HepG2 (cell line): Measurements from ENCODE around the gene CDK2AP2. TPM values are rescaled to one million over a fixed set of nuclear protein-coding genes. Genes with fewer than 3 reads are reported as not detected.

Source experiments
- ATF4 ChIP-seq, 2 experiments: fragments of 450-650 bp in 1 of 2; sonication (generic) in 1 of 2; formaldehyde crosslinking; IDR thresholded peaks; 2 replicates each; pipeline versions ENCODE4 v1.5.0 to v1.8.0; 2020 to 2022; ENCODE audit warnings: mild to moderate bottlenecking in 1 of 2, missing genetic modification reagents in 1 of 2
- ATF6 ChIP-seq: sonication (generic); formaldehyde crosslinking; conservative IDR thresholded peaks from 2 replicates; pipeline ENCODE4 v1.4.0; 2020; ENCODE audit warnings: missing genetic modification reagents
- CEBPG ChIP-seq: IDR thresholded peaks from 2 replicates; pipeline ENCODE4 v1.6.1; 2016
- CHD2 ChIP-seq: IDR thresholded peaks from 2 replicates; pipeline ENCODE4 v1.6.1; 2011; ENCODE audit warnings: low read depth, low read length, improper control_type of control experiment
- CREBL2 ChIP-seq: sonication (generic); formaldehyde crosslinking; IDR thresholded peaks from 2 replicates; pipeline ENCODE4 v1.8.1; 2023; ENCODE audit warnings: missing genetic modification reagents, mild to moderate bottlenecking, borderline replicate concordance
- DPF2 ChIP-seq: sonication (generic); formaldehyde crosslinking; IDR thresholded peaks from 2 replicates; pipeline ENCODE4 v1.4.0; 2020; ENCODE audit warnings: mild to moderate bottlenecking, low read depth, missing genetic modification reagents, borderline replicate concordance
- GTF3A ChIP-seq: sonication (generic); formaldehyde crosslinking; conservative IDR thresholded peaks from 2 replicates; pipeline ENCODE4 v1.4.0; 2020; ENCODE audit warnings: mild to moderate bottlenecking, missing genetic modification reagents
- KDM5B ChIP-seq: sonication (generic); formaldehyde crosslinking; IDR thresholded peaks from 2 replicates; pipeline ENCODE4 v1.4.0; 2020; ENCODE audit warnings: missing genetic modification reagents, mild to moderate bottlenecking, borderline replicate concordance
- MED8 ChIP-seq: sonication (generic); formaldehyde crosslinking; IDR thresholded peaks from 2 replicates; pipeline ENCODE4 v1.8.1; 2023; ENCODE audit warnings: mild to moderate bottlenecking, missing genetic modification reagents; ENCODE audit not compliant: insufficient replicate concordance
- PHF20 ChIP-seq: sonication (generic); formaldehyde crosslinking; IDR thresholded peaks from 2 replicates; pipeline ENCODE4 v1.5.0; 2020; ENCODE audit warnings: mild to moderate bottlenecking, missing genetic modification reagents
- POLR2A ChIP-seq, 2 experiments: IDR thresholded peaks; 2 replicates each; pipeline ENCODE4 v1.6.1; 2011; ENCODE audit warnings: low read depth in 2 of 2, low read length in 2 of 2, mild to moderate bottlenecking in 1 of 2, moderate library complexity in 1 of 2; ENCODE audit not compliant: insufficient read depth in 1 of 2
- RFXAP ChIP-seq: sonication (generic); formaldehyde crosslinking; IDR thresholded peaks from 2 replicates; pipeline ENCODE4 v1.4.0; 2020; ENCODE audit warnings: missing genetic modification reagents, borderline replicate concordance
- SMARCE1 ChIP-seq: fragments of 450-650 bp; IDR thresholded peaks from 2 replicates; pipeline ENCODE4 v1.6.1; 2017; ENCODE audit warnings: borderline replicate concordance
- SPEN ChIP-seq: sonication (generic); formaldehyde crosslinking; IDR thresholded peaks from 2 replicates; pipeline ENCODE4 v1.5.1; 2020; ENCODE audit warnings: low read depth, mild to moderate bottlenecking, missing genetic modification reagents
- TBX2 ChIP-seq: sonication (generic); formaldehyde crosslinking; IDR thresholded peaks from 2 replicates; pipeline ENCODE4 v1.5.0; 2020; ENCODE audit warnings: missing genetic modification reagents, mild to moderate bottlenecking, borderline replicate concordance
- TCF7 ChIP-seq: sonication (generic); IDR thresholded peaks from 2 replicates; pipeline ENCODE4 v1.6.1; 2016; ENCODE audit warnings: antibody characterized with exemption, low read depth
- TEAD3 ChIP-seq: optimal IDR thresholded peaks from 2 replicates; pipeline ENCODE3; 2016; ENCODE audit warnings: borderline replicate concordance
- ZBTB21 ChIP-seq: sonication (generic); formaldehyde crosslinking; IDR thresholded peaks from 2 replicates; pipeline ENCODE4 v1.4.0; 2020; ENCODE audit warnings: missing genetic modification reagents
- ZFP36 ChIP-seq: fragments of 150-350 bp; IDR thresholded peaks from 2 replicates; pipeline ENCODE4 v1.6.1; 2018; ENCODE audit warnings: borderline replicate concordance, low read length, low read depth; ENCODE audit not compliant: partially characterized antibody
- ZFP37 ChIP-seq: sonication (generic); formaldehyde crosslinking; IDR thresholded peaks from 2 replicates; pipeline ENCODE4 v1.4.0; 2020; ENCODE audit warnings: missing genetic modification reagents, borderline replicate concordance
- ZMYM2 ChIP-seq: sonication (generic); formaldehyde crosslinking; IDR thresholded peaks from 2 replicates; pipeline ENCODE4 v1.8.0; 2022; ENCODE audit warnings: mild to moderate bottlenecking, missing genetic modification reagents
- ZMYM3 ChIP-seq: sonication (generic); formaldehyde crosslinking; IDR thresholded peaks from 2 replicates; pipeline ENCODE4 v1.5.1; 2020; ENCODE audit warnings: mild to moderate bottlenecking, missing genetic modification reagents
- ZNF12 ChIP-seq: sonication (generic); formaldehyde crosslinking; IDR thresholded peaks from 2 replicates; pipeline ENCODE4 v1.5.0; 2020; ENCODE audit warnings: missing genetic modification reagents
- ZNF709 ChIP-seq: sonication (generic); formaldehyde crosslinking; IDR thresholded peaks from 2 replicates; pipeline ENCODE4 v1.5.0; 2020; ENCODE audit warnings: mild to moderate bottlenecking, missing genetic modification reagents
- ZNF740 ChIP-seq: sonication (generic); formaldehyde crosslinking; IDR thresholded peaks from 2 replicates; pipeline ENCODE4 v1.4.0; 2020; ENCODE audit warnings: missing genetic modification reagents
- ZNF775 ChIP-seq: sonication (generic); formaldehyde crosslinking; IDR thresholded peaks from 2 replicates; pipeline ENCODE4 v1.4.0; 2020; ENCODE audit warnings: missing genetic modification reagents, mild to moderate bottlenecking, moderate library complexity, borderline replicate concordance
- polyA plus RNA-seq, 8 experiments: library from polyadenylated mRNA; depleted of rRNA in 3 of 8; stranded (reverse) in 7 of 8; unstranded in 1 of 8; fragments of >200 nt; fragmentation: Illumina TruSeq in 4 of 8; extraction: Trizol in 4 of 8; gene quantifications; 2 replicates each; pipeline versions ENCODE4 v1.2.1 to v1.2.3, GENCODE V29; 2011 to 2016; ENCODE audit warnings: low read depth in 4 of 8, missing spikeins in 1 of 8, mixed read lengths in 1 of 8; ENCODE audit not compliant: insufficient read depth in 1 of 8
- total RNA-seq, 5 experiments: library from RNA; depleted of rRNA; stranded (reverse); fragments of >200 nt; fragmentation: Illumina TruSeq; extraction: Trizol; gene quantifications; 2 replicates each; pipeline ENCODE4 v1.2.3, GENCODE V29; 2016; ENCODE audit warnings: low read depth in 1 of 5
- TF ChIP-seq, protein P1 (sequence below): sonication (generic); formaldehyde crosslinking; IDR thresholded peaks from 2 replicates; pipeline ENCODE4 v1.9.0; 2021; ENCODE audit warnings: missing genetic modification reagents, mild to moderate bottlenecking, borderline replicate concordance

Gene CDK2AP2
- total and polyA plus RNA-seq, 2 of the 13 experiments (the other 11 are each of a cell fraction or from before 2014, with no cell fraction given) = 15.0 to 23.2 TPM

DNA sequence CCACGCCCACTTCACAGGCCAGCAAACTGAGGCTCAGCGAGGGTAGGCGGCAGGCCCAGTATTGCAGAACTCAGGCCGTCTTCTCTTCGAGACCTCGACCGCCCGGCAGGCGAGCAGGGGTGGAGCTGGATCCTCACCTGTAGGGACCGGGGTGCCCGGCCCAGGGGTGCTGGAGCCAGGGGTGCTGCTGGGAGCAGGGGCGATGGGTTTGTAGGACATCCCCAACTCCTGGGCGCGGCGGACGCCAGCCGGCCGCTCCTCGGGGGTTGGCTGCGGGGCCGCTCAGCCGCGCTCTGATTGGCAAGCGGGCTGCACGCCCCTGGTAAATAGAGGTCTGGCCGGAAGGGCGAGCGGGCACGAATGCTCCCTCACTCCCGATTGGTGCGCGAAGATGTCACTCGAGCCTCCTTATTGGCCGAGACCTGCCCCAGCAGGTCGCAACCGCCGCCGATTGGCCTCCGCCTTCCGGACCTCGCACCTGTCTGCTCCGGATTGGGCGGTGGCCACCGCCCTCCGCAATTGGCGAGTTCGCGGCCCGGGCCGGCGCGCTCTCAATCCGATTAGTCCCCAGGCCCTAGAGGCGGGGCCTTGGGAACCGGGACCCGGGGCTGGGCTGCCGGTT, at the start of gene CDK2AP2 (continued):
- no peak for TF ChIP-seq ZNF740
- TF ChIP-seq CREBL2 (CRISPR knock-in tag) = no peak
- no peak for TF ChIP-seq TCF7
- TF ChIP-seq CHD2 = peak; percentile 27; the same call in 1 of the 2 replicates
- peak; percentile 70 for TF ChIP-seq TBX2 (CRISPR knock-in tag)
- no peak for TF ChIP-seq ZFP37
- TF ChIP-seq ATF4 (CRISPR knock-in tag; IDR thresholded peaks at IDR 0.05) = no peak
- TF ChIP-seq KDM5B (CRISPR knock-in tag) = peak; percentile 70; the same call in 1 of the 2 replicates
- peak; percentile 83; the same call in 1 of the 2 replicates for TF ChIP-seq ZMYM2
- no peak for TF ChIP-seq ZNF775 (CRISPR knock-in tag)
- no peak for TF ChIP-seq SMARCE1
- peak; percentile 70 for TF ChIP-seq PHF20 (CRISPR knock-in tag)
- no peak; a peak in 1 of 4 replicates for TF ChIP-seq POLR2A (IDR thresholded peaks at IDR 0.05; ENCODE audit: insufficient read depth in 1 of 2, low read depth in 2 of 2, low read length in 2 of 2)
- no peak for TF ChIP-seq ZNF12
- no peak for TF ChIP-seq ZFP36
- peak; percentile 67 for TF ChIP-seq MED8
- peak; percentile 100 for TF ChIP-seq ZMYM3 (CRISPR knock-in tag)
- peak; percentile 78; the same call in 1 of the 2 replicates for TF ChIP-seq ZNF709 (CRISPR knock-in tag)
- no peak for TF ChIP-seq ATF6 (CRISPR knock-in tag)
- TF ChIP-seq DPF2 = no peak
- peak; percentile 65 for TF ChIP-seq RFXAP (CRISPR knock-in tag)
- TF ChIP-seq CEBPG (CRISPR knock-in tag) = no peak
- TF ChIP-seq GTF3A (CRISPR knock-in tag) = no peak
- no peak; the same call in 1 of the 2 replicates for TF ChIP-seq SPEN
- TF ChIP-seq, protein P1, sequence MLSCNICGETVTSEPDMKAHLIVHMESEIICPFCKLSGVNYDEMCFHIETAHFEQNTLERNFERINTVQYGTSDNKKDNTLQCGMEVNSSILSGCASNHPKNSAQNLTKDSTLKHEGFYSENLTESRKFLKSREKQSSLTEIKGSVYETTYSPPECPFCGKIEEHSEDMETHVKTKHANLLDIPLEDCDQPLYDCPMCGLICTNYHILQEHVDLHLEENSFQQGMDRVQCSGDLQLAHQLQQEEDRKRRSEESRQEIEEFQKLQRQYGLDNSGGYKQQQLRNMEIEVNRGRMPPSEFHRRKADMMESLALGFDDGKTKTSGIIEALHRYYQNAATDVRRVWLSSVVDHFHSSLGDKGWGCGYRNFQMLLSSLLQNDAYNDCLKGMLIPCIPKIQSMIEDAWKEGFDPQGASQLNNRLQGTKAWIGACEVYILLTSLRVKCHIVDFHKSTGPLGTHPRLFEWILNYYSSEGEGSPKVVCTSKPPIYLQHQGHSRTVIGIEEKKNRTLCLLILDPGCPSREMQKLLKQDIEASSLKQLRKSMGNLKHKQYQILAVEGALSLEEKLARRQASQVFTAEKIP (CRISPR knock-in tag) = no peak
- TF ChIP-seq ZBTB21 (CRISPR knock-in tag) = no peak
- TF ChIP-seq TEAD3 = no peak
